Adipose tissue (tissue), 3 donors: ENCODE data around the gene TXN. TPM values are rescaled to one million over a fixed set of nuclear protein-coding genes. Genes with fewer than 3 reads are reported as not detected.
"Not testable (repeated sequence)": the region's sequence is repeated elsewhere in the genome, so short reads cannot be mapped to it uniquely, and the experiment has no call there.

ENCODE experiments used
- H3K27ac ChIP-seq: one replicate; pipeline ENCODE4 v1.5.1; 2013; ENCODE audit warnings: low read depth, low read length
- WGBS, 3 donors: extraction: QIAGEN DNeasy Blood & Tissue Kit; methylation state at CpG; one replicate each; pipeline ENCODE4 v1.1.7; 2013; 5-methylcytosine and 5-hydroxymethylcytosine counted together
- polyA plus RNA-seq, 3 donors: library from polyadenylated mRNA; stranded (reverse); fragments of 200-250 nt; gene quantifications; one replicate each; pipeline ENCODE4 v1.2.3, GENCODE V29; 2013
- donor health status: healthy with polysubstance abuse.
- donor health status: Bipolar disorder and iron deficiency.
- donor health status: healthy.

Gene TXN
- polyA plus RNA-seq, 3 donors: 115 to 210 (median 175) TPM

- 73 to 93% (median 90%) methylated on average over 2 of the region's 2 CpGs for WGBS, 3 donors
Observed at GRCh38 chr9:110259566-110259965, 3.3 kb upstream of the TXN start.

GRCh38 chr9:110258690-110259091 is 2.4 kb upstream of the TXN start:
- H3K27ac ChIP-seq: no peak overlapping the region
- WGBS, 3 donors: 86 to 90% (median 89%) methylated on average over 3 of the region's 3 CpGs

More at GRCh38 chr9:110259566-110259965, 3.3 kb upstream of the TXN start:
- H3K27ac ChIP-seq: no peak overlapping the region

- WGBS, 3 donors: 86 to 96% (median 90%) methylated on average over 1 of the region's 1 CpG
- H3K27ac ChIP-seq: no peak overlapping the region
Observed at GRCh38 chr9:110257956-110258355, 1.6 kb upstream of the TXN start.

GRCh38 chr9:110257097-110257841 is 962 bp upstream of the TXN start:
- H3K27ac ChIP-seq: peak overlapping the region; percentile 89
- 7 to 15% (median 12%) methylated on average over 14 of the region's 14 CpGs for WGBS, 3 donors

- H3K27ac ChIP-seq: no peak overlapping the region
- 0 to 1% (median 0%) methylated on average over 67 to 81 of the region's 81 CpGs for WGBS, 3 donors
Observed at GRCh38 chr9:110255463-110256379, 586 bp downstream of the TXN start.

GRCh38 chr9:110255034-110255462 is 1.3 kb downstream of the TXN start:
- H3K27ac ChIP-seq: no peak overlapping the region
- WGBS, 3 donors: 3 to 6% (median 5%) methylated on average over 17 of the region's 17 CpGs

GRCh38 chr9:110254500-110254899 is 1.8 kb downstream of the TXN start:
- WGBS, 3 donors: 66 to 94% (median 83%) methylated on average over 2 of the region's 2 CpGs
- no peak overlapping the region for H3K27ac ChIP-seq

GRCh38 chr9:110252509-110253139 is 3.7 kb downstream of the TXN start:
- no peak overlapping the region for H3K27ac ChIP-seq
- 63 to 76% (median 65%) methylated on average over 10 of the region's 10 CpGs for WGBS, 3 donors

GRCh38 chr9:110251770-110252169 is 4.5 kb downstream of the TXN start:
- WGBS, 3 donors: 95 to 99% (median 97%) methylated on average over 5 of the region's 5 CpGs
- H3K27ac ChIP-seq: not testable (repeated sequence)

- WGBS, 3 donors: 36 to 88% (median 86%) methylated on average over 4 of the region's 4 CpGs
Observed at GRCh38 chr9:110251212-110251611, 5.1 kb downstream of the TXN start.

GRCh38 chr9:110249603-110250002 is 6.7 kb downstream of the TXN start:
- H3K27ac ChIP-seq: no peak overlapping the region
- WGBS, 3 donors: 91 to 96% (median 95%) methylated on average over 4 of the region's 4 CpGs

More at GRCh38 chr9:110251212-110251611, 5.1 kb downstream of the TXN start:
- H3K27ac ChIP-seq: no peak overlapping the region

- 85 to 97% (median 94%) methylated on average over 2 of the region's 2 CpGs for WGBS, 3 donors
- no peak overlapping the region for H3K27ac ChIP-seq
Observed at GRCh38 chr9:110248361-110248760, 7.9 kb downstream of the TXN start.

GRCh38 chr9:110246214-110246613 is 10.1 kb downstream of the TXN start:
- H3K27ac ChIP-seq: no peak overlapping the region
- WGBS, 3 donors: 96 to 97% (median 97%) methylated on average over 6 of the region's 6 CpGs

- WGBS, 3 donors: 71 to 87% (median 85%) methylated on average over 3 of the region's 3 CpGs
- no peak overlapping the region for H3K27ac ChIP-seq
Observed at GRCh38 chr9:110244616-110245015, 11.7 kb downstream of the TXN start.

GRCh38 chr9:110241858-110242321 is 14.4 kb downstream of the TXN start:
- no peak overlapping the region for H3K27ac ChIP-seq
- 91 to 100% (median 100%) methylated on average over 1 of the region's 1 CpG for WGBS, 3 donors

- WGBS, 3 donors: 92 to 94% (median 93%) methylated on average over 3 of the region's 3 CpGs
- no peak overlapping the region for H3K27ac ChIP-seq
Observed at GRCh38 chr9:110241260-110241857, 14.9 kb downstream of the TXN start.

GRCh38 chr9:110240198-110240597 is 16.1 kb downstream of the TXN start:
- whole genome bisulfite sequencing, 3 donors: 30 to 44% (median 40%) methylated on average over 1 of the region's 1 CpG
- H3K27ac ChIP-seq: no peak overlapping the region

GRCh38 chr9:110228321-110228720 is 28.0 kb downstream of the TXN start:
- H3K27ac ChIP-seq: no peak overlapping the region
- WGBS, 3 donors: 85 to 92% (median 86%) methylated on average over 2 of the region's 2 CpGs
